Measurements from ENCODE around the gene PLXNA4.

GRCh38 chr7:132531562-132531961, 44.7 kb downstream of the PLXNA4 start:
- TF ChIP-seq POLR2AphosphoS5 (IDR thresholded peaks at IDR 0.05) (no peak), CTCF (IDR thresholded peaks at IDR 0.05) (no peak)

Data from stomach (tissue), 4 donors.